Ectodermal cell (in vitro differentiated cells): ENCODE data around the gene PRH1.

Experiments
- H3K27ac ChIP-seq: 2 replicates; pipeline ENCODE4 v1.7.0; 2013; ENCODE audit warnings: mild to moderate bottlenecking, low read depth, low read length; ENCODE audit not compliant: insufficient read depth, poor library complexity, severe bottlenecking
- H3K27me3 ChIP-seq: 2 replicates; pipeline ENCODE4 v1.7.0; 2013; ENCODE audit warnings: mild to moderate bottlenecking, low read length; ENCODE audit not compliant: insufficient read depth, control insufficient read depth, poor library complexity, severe bottlenecking
- H3K36me3 ChIP-seq: one replicate; pipeline ENCODE4 v1.7.0; 2013; ENCODE audit warnings: low read length; ENCODE audit not compliant: control insufficient read depth, insufficient read depth
- H3K4me1 ChIP-seq: one replicate; pipeline ENCODE4 v1.7.0; 2013; ENCODE audit warnings: low read length; ENCODE audit not compliant: control insufficient read depth, insufficient read depth
- H3K4me3 ChIP-seq: 2 replicates; pipeline ENCODE4 v1.7.0; 2013; ENCODE audit warnings: low read depth, low read length, control low read depth; ENCODE audit not compliant: insufficient read depth
- H3K9me3 ChIP-seq: 2 replicates; pipeline ENCODE4 v1.7.0; 2013; ENCODE audit warnings: mild to moderate bottlenecking, low read length, moderate library complexity; ENCODE audit not compliant: control insufficient read depth
- WGBS, 2 experiments: methylation state at CpG; one replicate each; pipeline ENCODE4 v1.1.7; 2013; ENCODE audit warnings: missing lambda C conversion rate in 2 of 2; 5-methylcytosine and 5-hydroxymethylcytosine counted together

PRH1 gene

GRCh38 chr12:10849425-10849878, 34.6 kb downstream of the PRH1 start, which contains the start of gene PRR4:
Gene PRR4 (minus strand): TSS chr12:10849475. CDS start chr12:10849437, 38 bp downstream.
- no peaks in the 10 kb centered on the region for H3K4me1 ChIP-seq
- H3K36me3 ChIP-seq: no peaks in the 10 kb centered on the region
- no peaks in the 10 kb centered on the region for H3K27me3 ChIP-seq
- H3K4me3 ChIP-seq: no peak within 1 kb of the TSS
- H3K9me3 ChIP-seq: no peaks in the 10 kb centered on the region
- 94 to 99% methylated on average over 4 of the region's 4 CpGs for WGBS, 2 experiments
- no peak within 1 kb of the TSS for H3K27ac ChIP-seq

DNA sequence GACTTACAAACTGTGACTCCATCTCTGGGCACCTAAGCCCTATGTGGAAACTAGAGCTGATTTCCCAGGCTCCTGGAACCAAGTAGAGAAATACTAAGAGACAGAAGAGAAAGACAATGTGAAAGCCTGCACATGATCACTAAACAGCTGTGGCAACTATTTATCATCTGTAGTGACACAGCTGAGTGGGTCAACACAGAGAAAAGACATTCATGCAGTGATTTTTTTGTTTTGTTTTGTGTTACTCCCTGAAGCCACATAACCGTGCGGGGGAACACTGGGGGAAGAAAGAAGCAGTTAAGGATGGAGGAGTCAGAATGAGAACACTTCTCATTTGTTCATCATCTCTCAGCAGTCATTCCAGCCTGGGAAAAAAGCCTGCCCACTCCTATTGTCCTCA, 36.3 kb downstream of the PRH1 start:
- WGBS, 2 experiments: 31 to 54% methylated on average over 2 of the region's 2 CpGs

DNA sequence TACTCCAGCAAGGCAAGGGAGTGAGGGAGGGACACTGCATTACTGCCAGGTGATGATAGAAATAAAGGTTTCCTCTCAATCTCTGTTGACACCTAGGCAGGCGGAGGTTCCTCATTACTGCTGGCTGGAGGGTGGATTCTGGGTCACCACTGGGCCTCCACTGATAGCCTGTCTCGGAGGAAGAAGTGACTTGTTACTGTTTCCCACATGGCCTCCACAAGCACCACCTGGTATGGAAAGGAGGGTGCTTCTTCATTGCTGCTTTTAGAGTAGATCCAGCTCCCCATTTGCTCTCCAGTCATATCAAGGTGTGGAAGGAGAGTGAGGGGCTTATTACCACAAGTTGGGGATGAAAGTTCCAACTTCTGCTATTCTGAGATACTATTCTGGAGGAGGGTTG, 41.2 kb downstream of the PRH1 start:
- 83 to 89% methylated on average over 2 of the region's 2 CpGs for WGBS, 2 experiments
- Histone ChIP-seq H3K4me1 (no peaks in the 10 kb centered on the region), H3K27me3 (no peaks in the 10 kb centered on the region), H3K4me3 (no peak overlapping the region), H3K27ac (no peak overlapping the region), H3K36me3 (no peaks in the 10 kb centered on the region), H3K9me3 (no peaks in the 10 kb centered on the region)

More for the DNA sequence above, 36.3 kb downstream of the PRH1 start:
- Histone ChIP-seq H3K4me3 (no peak overlapping the region), H3K27ac (no peak overlapping the region), H3K4me1 (no peaks in the 10 kb centered on the region), H3K9me3 (no peaks in the 10 kb centered on the region), H3K36me3 (no peaks in the 10 kb centered on the region), H3K27me3 (no peaks in the 10 kb centered on the region)

DNA sequence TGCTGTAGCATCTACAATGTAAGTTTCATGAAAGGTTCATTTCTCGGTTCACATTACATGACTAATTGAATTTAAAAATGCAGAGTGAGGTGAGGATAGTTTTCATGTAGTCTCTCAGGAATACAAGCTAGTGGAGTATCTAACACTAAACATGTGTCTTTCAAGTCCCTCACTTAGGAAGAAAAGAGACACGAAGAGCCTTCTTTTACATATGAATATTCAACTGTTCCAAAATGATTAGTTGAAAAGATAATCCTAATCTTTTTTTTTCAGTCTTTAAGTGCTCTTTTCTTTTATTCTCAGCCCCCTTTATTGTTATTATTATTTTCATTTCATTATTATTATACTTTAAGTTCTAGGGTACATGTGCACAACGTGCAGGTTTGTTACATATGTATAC, 45.6 kb downstream of the PRH1 start:
- H3K4me1 ChIP-seq: no peaks in the 10 kb centered on the region
- no peaks in the 10 kb centered on the region for H3K9me3 ChIP-seq
- no peaks in the 10 kb centered on the region for H3K27me3 ChIP-seq
- no peak overlapping the region for H3K27ac ChIP-seq
- no peak overlapping the region for H3K4me3 ChIP-seq
- WGBS, 2 experiments: 88% methylated on average over 2 of the region's 3 CpGs
- H3K36me3 ChIP-seq: no peaks in the 10 kb centered on the region
